ENCODE measurements around the gene MYPOP.

Gene MYPOP

GRCh38 chr19:45927565-45928261 is 25.3 kb upstream of the MYPOP start:
- Histone ChIP-seq H3K9ac (ENCODE audit: low read length) (no peak overlapping the region), H3K36me3 (ENCODE audit: insufficient read depth, low read length) (no peaks in the 10 kb centered on the region), H3K27me3 (ENCODE audit: control insufficient read depth in 1 of 2, insufficient read depth in 2 of 2, low read length in 2 of 2) (no peaks in the 10 kb centered on the region), H3K4me3 (ENCODE audit: low read depth in 1 of 2, low read length in 2 of 2) (peak overlapping the region in 1 of 2 donors; percentile 35), H3K4me1 (ENCODE audit: insufficient read depth, low read length) (peaks cover 5% of the 10 kb centered on the region), H3K9me3 (ENCODE audit: low read length) (no peaks in the 10 kb centered on the region), H3K27ac (ENCODE audit: low read depth, low read length) (no peak overlapping the region)

GRCh38 chr19:45924891-45925447 is 22.6 kb upstream of the MYPOP start:
- no peaks in the 10 kb centered on the region for H3K36me3 ChIP-seq (ENCODE audit: insufficient read depth, low read length)

GRCh38 chr19:45922281-45922680 is 19.9 kb upstream of the MYPOP start:
- Histone ChIP-seq H3K27me3 (ENCODE audit: control insufficient read depth in 1 of 2, insufficient read depth in 2 of 2, low read length in 2 of 2) (no peaks in the 10 kb centered on the region), H3K27ac (ENCODE audit: low read depth, low read length) (no peak overlapping the region), H3K4me3 (ENCODE audit: low read depth in 1 of 2, low read length in 2 of 2) (no peak overlapping the region), H3K9ac (ENCODE audit: low read length) (no peak overlapping the region), H3K4me1 (ENCODE audit: insufficient read depth, low read length) (no peaks in the 10 kb centered on the region), H3K9me3 (ENCODE audit: low read length) (no peaks in the 10 kb centered on the region), H3K36me3 (ENCODE audit: insufficient read depth, low read length) (no peaks in the 10 kb centered on the region)

More at GRCh38 chr19:45924891-45925447, 22.6 kb upstream of the MYPOP start:
- H3K27ac ChIP-seq (ENCODE audit: low read depth, low read length): no peak overlapping the region
- H3K4me1 ChIP-seq (ENCODE audit: insufficient read depth, low read length): peaks cover 5% of the 10 kb centered on the region
- H3K9ac ChIP-seq (ENCODE audit: low read length): no peak overlapping the region
- H3K9me3 ChIP-seq (ENCODE audit: low read length): no peaks in the 10 kb centered on the region
- H3K4me3 ChIP-seq (ENCODE audit: low read depth in 1 of 2, low read length in 2 of 2): no peak overlapping the region
- H3K27me3 ChIP-seq (ENCODE audit: control insufficient read depth in 1 of 2, insufficient read depth in 2 of 2, low read length in 2 of 2): no peaks in the 10 kb centered on the region

- Histone ChIP-seq H3K9me3 (ENCODE audit: low read length) (no peaks in the 10 kb centered on the region), H3K4me1 (ENCODE audit: insufficient read depth, low read length) (no peaks in the 10 kb centered on the region), H3K27ac (ENCODE audit: low read depth, low read length) (no peak overlapping the region), H3K36me3 (ENCODE audit: insufficient read depth, low read length) (no peaks in the 10 kb centered on the region), H3K4me3 (ENCODE audit: low read depth in 1 of 2, low read length in 2 of 2) (no peak overlapping the region), H3K9ac (ENCODE audit: low read length) (no peak overlapping the region), H3K27me3 (ENCODE audit: control insufficient read depth in 1 of 2, insufficient read depth in 2 of 2, low read length in 2 of 2) (no peaks in the 10 kb centered on the region)
Observed at GRCh38 chr19:45920458-45920857, 18.0 kb upstream of the MYPOP start.

GRCh38 chr19:45919678-45920077 is 17.3 kb upstream of the MYPOP start:
- Histone ChIP-seq H3K36me3 (ENCODE audit: insufficient read depth, low read length) (no peaks in the 10 kb centered on the region), H3K4me1 (ENCODE audit: insufficient read depth, low read length) (no peaks in the 10 kb centered on the region), H3K9ac (ENCODE audit: low read length) (no peak overlapping the region), H3K4me3 (ENCODE audit: low read depth in 1 of 2, low read length in 2 of 2) (no peak overlapping the region), H3K9me3 (ENCODE audit: low read length) (no peaks in the 10 kb centered on the region), H3K27me3 (ENCODE audit: control insufficient read depth in 1 of 2, insufficient read depth in 2 of 2, low read length in 2 of 2) (no peaks in the 10 kb centered on the region), H3K27ac (ENCODE audit: low read depth, low read length) (no peak overlapping the region)

GRCh38 chr19:45918721-45919120 is 16.3 kb upstream of the MYPOP start:
- H3K9ac ChIP-seq (ENCODE audit: low read length): no peak overlapping the region
- H3K4me1 ChIP-seq (ENCODE audit: insufficient read depth, low read length): no peaks in the 10 kb centered on the region
- H3K9me3 ChIP-seq (ENCODE audit: low read length): no peaks in the 10 kb centered on the region
- no peaks in the 10 kb centered on the region for H3K27me3 ChIP-seq (ENCODE audit: control insufficient read depth in 1 of 2, insufficient read depth in 2 of 2, low read length in 2 of 2)
- no peaks in the 10 kb centered on the region for H3K36me3 ChIP-seq (ENCODE audit: insufficient read depth, low read length)
- H3K4me3 ChIP-seq (ENCODE audit: low read depth in 1 of 2, low read length in 2 of 2): no peak overlapping the region
- no peak overlapping the region for H3K27ac ChIP-seq (ENCODE audit: low read depth, low read length)

GRCh38 chr19:45917421-45918091 is 15.1 kb upstream of the MYPOP start:
- H3K9ac ChIP-seq (ENCODE audit: low read length): no peak overlapping the region

GRCh38 chr19:45913874-45914830 is 11.7 kb upstream of the MYPOP start, which contains the start of gene NANOS2:
Gene NANOS2, minus strand, starts transcription at chr19:45914778. Its CDS starts 85 bp downstream, at chr19:45914693.
- Histone ChIP-seq H3K9ac (ENCODE audit: low read length) (no peak within 1 kb of the TSS), H3K4me1 (ENCODE audit: insufficient read depth, low read length) (no peaks in the 10 kb centered on the region), H3K27me3 (ENCODE audit: control insufficient read depth in 1 of 2, insufficient read depth in 2 of 2, low read length in 2 of 2) (no peaks in the 10 kb centered on the region), H3K27ac (ENCODE audit: low read depth, low read length) (no peak within 1 kb of the TSS), H3K36me3 (ENCODE audit: insufficient read depth, low read length) (no peaks in the 10 kb centered on the region), H3K4me3 (ENCODE audit: low read depth in 1 of 2, low read length in 2 of 2) (no peak within 1 kb of the TSS), H3K9me3 (ENCODE audit: low read length) (no peaks in the 10 kb centered on the region)

More at GRCh38 chr19:45917421-45918091, 15.1 kb upstream of the MYPOP start:
- H3K4me3 ChIP-seq (ENCODE audit: low read depth in 1 of 2, low read length in 2 of 2): no peak overlapping the region
- H3K4me1 ChIP-seq (ENCODE audit: insufficient read depth, low read length): no peaks in the 10 kb centered on the region
- H3K36me3 ChIP-seq (ENCODE audit: insufficient read depth, low read length): no peaks in the 10 kb centered on the region
- H3K27me3 ChIP-seq (ENCODE audit: control insufficient read depth in 1 of 2, insufficient read depth in 2 of 2, low read length in 2 of 2): no peaks in the 10 kb centered on the region
- no peak overlapping the region for H3K27ac ChIP-seq (ENCODE audit: low read depth, low read length)
- no peaks in the 10 kb centered on the region for H3K9me3 ChIP-seq (ENCODE audit: low read length)

- Histone ChIP-seq H3K4me3 (ENCODE audit: low read depth in 1 of 2, low read length in 2 of 2) (no peak overlapping the region), H3K9ac (ENCODE audit: low read length) (no peak overlapping the region), H3K4me1 (ENCODE audit: insufficient read depth, low read length) (no peaks in the 10 kb centered on the region), H3K36me3 (ENCODE audit: insufficient read depth, low read length) (no peaks in the 10 kb centered on the region), H3K27me3 (ENCODE audit: control insufficient read depth in 1 of 2, insufficient read depth in 2 of 2, low read length in 2 of 2) (no peaks in the 10 kb centered on the region), H3K27ac (ENCODE audit: low read depth, low read length) (no peak overlapping the region), H3K9me3 (ENCODE audit: low read length) (no peaks in the 10 kb centered on the region)
Observed at GRCh38 chr19:45911291-45911690, 8.9 kb upstream of the MYPOP start.

- no peaks in the 10 kb centered on the region for H3K27me3 ChIP-seq (ENCODE audit: control insufficient read depth in 1 of 2, insufficient read depth in 2 of 2, low read length in 2 of 2)
- no peaks in the 10 kb centered on the region for H3K9me3 ChIP-seq (ENCODE audit: low read length)
- H3K36me3 ChIP-seq (ENCODE audit: insufficient read depth, low read length): no peaks in the 10 kb centered on the region
- H3K4me3 ChIP-seq (ENCODE audit: low read depth in 1 of 2, low read length in 2 of 2): no peak overlapping the region
- H3K27ac ChIP-seq (ENCODE audit: low read depth, low read length): no peak overlapping the region
- H3K9ac ChIP-seq (ENCODE audit: low read length): no peak overlapping the region
- no peaks in the 10 kb centered on the region for H3K4me1 ChIP-seq (ENCODE audit: insufficient read depth, low read length)
Observed at GRCh38 chr19:45908956-45909355, 6.5 kb upstream of the MYPOP start.

- Histone ChIP-seq H3K4me1 (ENCODE audit: insufficient read depth, low read length) (peaks cover 5% of the 10 kb centered on the region), H3K27me3 (ENCODE audit: control insufficient read depth in 1 of 2, insufficient read depth in 2 of 2, low read length in 2 of 2) (no peaks in the 10 kb centered on the region), H3K9me3 (ENCODE audit: low read length) (no peaks in the 10 kb centered on the region), H3K27ac (ENCODE audit: low read depth, low read length) (no peak overlapping the region), H3K36me3 (ENCODE audit: insufficient read depth, low read length) (no peaks in the 10 kb centered on the region), H3K4me3 (ENCODE audit: low read depth in 1 of 2, low read length in 2 of 2) (no peak overlapping the region), H3K9ac (ENCODE audit: low read length) (no peak overlapping the region)
Observed at GRCh38 chr19:45906221-45906620, 3.8 kb upstream of the MYPOP start.

Data from muscle layer of colon (tissue), 2 donors.